NCI-H2196 (cell line): ENCODE data around the gene SLC5A10.
"Not testable (repeated sequence)": the region's sequence is repeated elsewhere in the genome, so short reads cannot be mapped to it uniquely, and the experiment has no call there.

Experiments
- DNase-seq: peaks from one replicate; lab custom pipeline; 2025; ENCODE audit not compliant: unreplicated experiment; lab: John Stamatoyannopoulos, UW

The SLC5A10 gene

DNA sequence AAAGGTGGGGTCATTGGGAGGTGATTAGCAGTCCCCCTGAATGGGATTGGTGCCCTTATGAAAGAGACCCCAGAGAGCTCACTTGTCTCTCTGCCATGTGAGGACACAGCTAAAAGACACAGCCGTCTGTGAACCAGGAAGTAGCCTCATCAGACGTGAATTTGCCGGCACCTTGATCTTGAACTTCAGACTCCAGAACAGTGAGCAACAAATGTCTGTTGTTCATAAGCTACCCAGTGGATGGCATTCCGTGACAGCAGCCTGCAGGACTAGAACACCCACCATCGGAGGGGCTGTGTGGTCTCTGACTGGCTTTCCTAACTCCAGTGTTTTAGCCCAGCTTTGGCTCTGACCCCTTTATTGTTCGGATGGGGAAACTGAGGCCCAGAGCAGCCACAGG, 85.6 kb downstream of the SLC5A10 start:
- not testable (repeated sequence) for DNase-seq

DNA sequence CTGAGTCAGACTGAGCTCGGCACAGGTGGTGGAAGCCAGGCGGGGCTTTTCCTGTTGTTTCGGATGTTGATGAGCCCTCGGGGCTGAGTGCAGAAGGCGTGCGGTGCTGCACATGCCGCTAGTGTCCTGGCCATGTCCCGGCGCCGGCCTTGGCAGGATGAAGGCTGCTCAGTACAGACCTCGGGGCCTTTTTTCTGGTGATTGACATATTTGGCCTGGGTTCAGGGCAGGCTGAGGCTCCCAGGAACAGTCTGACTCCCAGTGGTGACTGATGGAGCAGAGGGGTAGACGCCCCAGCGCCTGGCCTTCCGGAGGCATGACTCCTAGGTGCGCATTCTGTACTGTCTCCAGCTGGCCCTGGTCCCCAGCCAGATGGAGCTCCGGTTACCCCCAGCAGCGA, 86.0 kb downstream of the SLC5A10 start:
- DNase-seq = not testable (repeated sequence)

DNA sequence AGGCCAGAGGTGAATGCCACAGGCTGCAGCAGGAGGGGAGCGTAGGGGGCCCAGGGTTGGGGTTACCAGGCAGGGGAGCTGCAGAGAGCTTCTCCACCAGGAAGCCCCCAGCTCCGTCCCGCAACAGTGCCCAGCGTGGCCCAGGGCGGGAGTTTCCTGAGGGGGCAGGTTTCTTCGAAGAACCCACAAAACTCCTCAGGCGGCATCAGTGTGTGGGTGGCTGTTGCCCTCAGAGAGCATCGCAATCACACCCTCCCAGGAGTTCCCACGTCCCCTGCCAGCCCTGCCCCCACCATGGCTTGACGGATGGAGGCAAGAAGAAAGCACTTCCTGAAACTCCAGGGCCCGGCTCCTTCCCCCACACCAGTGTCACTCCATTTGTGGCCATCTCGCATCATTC, 86.8 kb downstream of the SLC5A10 start:
- DNase-seq = not testable (repeated sequence)

DNA sequence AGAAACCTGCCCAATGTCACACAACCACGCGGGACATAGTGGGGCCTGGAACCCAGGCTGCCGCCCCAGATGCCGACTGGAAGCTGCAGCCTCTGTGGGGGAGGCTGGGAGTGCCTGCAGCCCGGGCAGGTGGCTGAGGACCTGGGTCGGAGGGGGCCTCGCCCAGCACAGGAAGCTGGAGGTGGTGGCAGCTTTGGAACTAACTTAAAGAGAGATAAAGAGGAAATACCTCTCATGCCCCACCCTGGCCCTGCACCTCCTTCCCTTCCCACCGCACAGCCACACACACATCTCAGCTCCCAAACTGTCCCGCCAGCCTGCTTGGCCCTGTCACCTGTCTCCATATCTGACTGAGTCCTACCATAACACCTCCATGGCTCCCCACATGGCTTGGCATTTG, 88.4 kb downstream of the SLC5A10 start:
- not testable (repeated sequence) for DNase-seq

DNA sequence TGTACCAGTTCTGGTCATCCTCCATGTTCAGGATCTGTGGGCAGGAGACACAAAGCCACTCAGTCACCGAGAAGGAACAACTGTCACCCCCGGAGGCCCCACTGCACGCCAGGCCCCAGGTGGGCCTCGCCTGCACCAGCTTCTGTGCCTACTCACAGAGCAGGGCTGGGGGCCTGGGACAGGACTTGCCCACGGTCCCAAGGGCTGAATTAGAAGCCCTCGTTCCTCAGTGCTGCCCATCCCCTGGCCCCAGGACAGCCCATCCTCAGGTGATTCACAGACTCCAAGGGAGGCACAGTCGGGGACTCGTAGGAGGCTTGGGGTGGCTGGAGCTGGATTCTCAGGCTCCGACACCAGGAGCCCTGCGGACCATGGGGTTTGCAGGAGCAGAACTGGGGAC, 89.9 kb downstream of the SLC5A10 start:
- DNase-seq = not testable (repeated sequence)

DNA sequence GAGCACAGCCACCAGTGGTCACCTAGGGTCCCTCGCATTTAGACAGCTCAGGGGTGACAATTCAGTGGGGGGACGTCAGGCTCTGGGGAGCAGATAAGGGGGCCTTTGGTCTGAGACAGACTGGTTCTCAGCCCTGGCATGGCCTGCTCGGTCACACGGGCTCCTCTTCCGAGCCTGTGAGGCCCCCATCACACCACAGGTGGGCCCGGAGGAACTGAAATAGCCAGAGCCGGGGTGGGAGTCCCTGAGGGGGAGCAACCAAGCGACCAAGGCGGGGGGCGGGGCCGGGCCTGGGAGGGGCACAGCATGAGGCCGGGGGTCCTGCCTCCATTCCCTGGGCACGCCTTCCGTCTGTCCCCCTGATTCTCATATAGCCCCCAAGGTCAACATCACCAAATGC, 90.4 kb downstream of the SLC5A10 start:
- not testable (repeated sequence) for DNase-seq

DNA sequence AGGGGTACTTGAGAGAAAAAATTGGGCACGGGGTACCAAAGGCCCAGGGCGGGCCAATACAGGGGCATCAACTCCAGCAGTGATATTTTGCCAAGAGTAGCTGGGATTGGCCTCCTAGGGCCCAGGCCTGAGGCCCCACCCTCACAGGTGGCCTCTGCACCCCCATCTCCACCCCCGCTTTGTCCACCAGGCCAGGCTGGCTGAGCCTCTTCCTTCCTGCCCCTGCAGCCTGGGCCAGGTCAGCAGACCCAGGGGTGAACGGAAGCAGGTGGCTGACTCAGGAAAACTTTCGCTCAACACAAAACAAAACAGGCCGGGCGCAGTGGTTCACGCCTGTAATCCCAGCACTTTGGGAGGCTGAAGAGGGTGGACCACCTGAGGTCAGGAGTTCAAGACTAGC, 91.1 kb downstream of the SLC5A10 start:
- not testable (repeated sequence) for DNase-seq

DNA sequence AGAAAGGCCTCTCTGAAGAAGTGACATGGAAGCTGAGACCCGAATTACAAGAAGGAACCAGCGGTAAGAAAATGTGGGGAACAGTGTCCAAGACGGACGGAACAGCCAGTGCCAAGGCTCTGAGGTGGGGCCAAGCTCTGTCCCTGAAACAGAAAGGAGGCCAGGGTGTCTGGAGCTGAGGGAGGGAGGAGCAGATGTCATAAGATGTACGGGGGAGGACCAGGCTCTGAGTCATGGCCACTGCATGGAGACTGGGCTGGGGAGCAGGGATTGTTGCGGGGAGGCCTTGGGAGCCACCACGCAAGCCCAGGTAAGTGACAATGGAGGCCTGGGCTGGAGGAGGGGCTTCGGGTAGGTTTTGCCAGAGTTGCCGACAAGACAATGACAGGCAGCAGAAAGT, 92.7 kb downstream of the SLC5A10 start:
- DNase-seq = not testable (repeated sequence)

DNA sequence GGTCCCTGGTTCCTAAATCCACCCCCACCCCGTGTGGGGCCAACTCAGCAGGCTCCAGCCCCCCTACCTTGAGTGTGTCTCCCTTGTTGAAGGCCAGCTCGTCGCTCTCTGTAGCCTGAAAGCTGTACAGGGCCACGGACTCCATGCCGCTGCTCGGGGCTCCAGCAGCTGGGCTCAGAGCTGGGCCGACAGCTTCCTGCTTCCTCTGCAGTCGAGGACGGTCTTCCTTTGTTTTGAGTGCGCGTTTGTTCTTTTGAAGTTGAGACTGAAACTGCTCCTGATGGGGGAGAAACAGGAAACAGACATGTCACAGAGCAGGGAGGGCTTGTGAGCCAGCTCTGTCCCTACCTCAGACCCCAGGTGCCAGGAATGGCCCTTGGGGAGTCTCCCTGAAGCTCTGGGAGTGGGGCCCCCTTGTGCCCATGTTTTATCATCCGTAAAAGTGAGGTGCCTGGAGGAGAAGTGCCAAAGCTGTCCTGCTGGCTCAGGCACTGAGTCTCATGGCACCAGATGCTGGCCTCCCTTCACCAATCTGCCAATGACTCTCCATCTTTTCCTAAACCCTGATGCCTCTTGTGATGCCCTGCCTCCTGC, 94.9 kb downstream of the SLC5A10 start, which contains the start of gene GRAP:
GRAP (minus strand) TSS at position 176 of the 594 bp plus-strand sequence; CDS start at position 145, 31 bp downstream.
- not testable (repeated sequence) for DNase-seq

DNA sequence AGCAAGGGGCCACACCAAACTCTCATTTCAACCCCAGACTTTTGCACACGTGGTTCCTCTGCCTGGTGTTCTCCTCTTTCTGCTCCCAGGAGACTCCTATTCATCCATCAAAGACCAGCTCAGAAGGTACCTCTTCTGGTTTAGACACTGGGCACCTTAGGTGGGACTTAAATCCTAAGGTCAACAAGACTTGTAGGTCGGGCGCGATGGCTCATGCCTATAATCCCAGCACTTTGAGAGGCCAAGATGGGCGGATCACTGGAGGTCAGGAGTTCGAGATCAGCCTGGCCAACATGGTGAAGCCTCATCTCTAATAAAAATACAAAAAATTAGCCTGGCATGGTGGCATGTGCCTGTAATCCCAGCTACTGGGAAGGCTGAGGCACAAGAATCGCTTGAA, 95.5 kb downstream of the SLC5A10 start:
- not testable (repeated sequence) for DNase-seq

DNA sequence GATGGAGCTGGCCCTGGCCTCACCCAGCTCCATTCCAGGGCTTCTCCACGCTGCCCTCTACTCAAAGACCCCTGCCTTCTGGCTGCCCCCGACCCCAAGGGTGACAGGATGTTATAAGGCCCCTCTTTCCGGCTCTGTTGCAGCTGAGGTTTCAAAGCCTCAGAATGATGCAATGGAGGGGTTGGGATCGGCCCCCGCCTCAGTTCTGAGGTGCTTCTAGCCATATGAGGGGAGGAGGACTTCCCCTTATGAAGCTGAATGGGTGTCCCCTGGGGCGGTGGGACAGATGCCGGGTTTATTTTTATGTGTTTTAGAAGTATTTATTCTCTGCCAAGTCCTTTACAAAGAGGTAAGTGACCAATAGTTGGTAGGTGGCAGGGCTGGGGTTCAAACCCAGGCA, 96.9 kb downstream of the SLC5A10 start:
- DNase-seq = not testable (repeated sequence)

DNA sequence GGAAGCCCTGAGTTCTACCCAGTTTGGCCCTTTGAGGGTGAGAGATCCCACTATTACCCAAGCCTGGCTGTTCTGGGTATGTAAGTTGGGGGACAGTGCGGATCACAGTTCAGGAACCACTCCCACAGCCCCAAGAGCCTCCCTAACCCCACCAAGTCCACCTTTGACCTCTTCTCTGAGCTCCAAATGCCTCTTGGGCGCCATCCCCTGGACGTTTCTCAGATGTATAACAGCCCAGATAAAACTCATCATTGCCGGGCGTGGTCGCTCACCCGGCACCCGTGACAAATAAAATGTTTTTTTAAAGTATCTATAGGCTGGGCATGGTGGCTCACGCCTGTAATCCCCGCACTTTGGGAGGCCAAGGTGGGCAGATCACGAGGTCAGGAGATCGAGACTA, 103.5 kb downstream of the SLC5A10 start:
- DNase-seq = not testable (repeated sequence)

DNA sequence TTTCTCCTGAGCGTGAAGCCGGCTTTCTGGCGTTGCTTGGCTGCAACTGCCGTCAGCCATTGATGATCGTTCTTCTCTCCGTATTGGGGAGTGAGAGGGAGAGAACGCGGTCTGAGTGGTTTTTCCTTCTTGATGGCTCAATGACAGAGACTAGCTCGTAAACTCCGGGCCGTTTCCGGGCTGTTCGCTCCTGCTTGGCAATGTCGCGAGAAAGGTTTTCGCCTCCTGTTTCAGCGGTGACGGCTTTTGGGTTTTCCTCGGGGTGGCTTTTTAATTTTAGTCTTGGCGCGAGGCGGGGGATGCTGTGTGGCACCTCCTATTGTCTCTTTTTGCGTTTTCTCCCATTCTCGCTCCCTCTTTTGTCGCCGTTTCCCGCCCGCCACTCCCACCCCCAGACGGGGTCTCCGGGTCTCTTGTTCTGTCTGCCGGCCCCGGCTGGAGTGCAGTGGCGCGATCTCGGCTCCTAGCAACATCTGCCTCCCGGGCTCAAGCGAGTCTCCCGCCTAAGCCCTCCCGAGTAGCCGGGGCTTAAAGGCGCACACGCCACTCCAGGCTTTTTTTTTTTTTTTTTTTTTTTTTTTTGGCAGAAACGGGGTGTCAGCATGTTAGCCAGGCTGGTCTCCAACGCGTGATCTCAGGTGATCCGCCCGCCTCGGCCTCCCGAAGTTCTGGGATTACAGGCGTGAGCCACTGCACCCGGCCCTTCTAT, 110.2 kb downstream of the SLC5A10 start:
- not testable (repeated sequence) for DNase-seq

DNA sequence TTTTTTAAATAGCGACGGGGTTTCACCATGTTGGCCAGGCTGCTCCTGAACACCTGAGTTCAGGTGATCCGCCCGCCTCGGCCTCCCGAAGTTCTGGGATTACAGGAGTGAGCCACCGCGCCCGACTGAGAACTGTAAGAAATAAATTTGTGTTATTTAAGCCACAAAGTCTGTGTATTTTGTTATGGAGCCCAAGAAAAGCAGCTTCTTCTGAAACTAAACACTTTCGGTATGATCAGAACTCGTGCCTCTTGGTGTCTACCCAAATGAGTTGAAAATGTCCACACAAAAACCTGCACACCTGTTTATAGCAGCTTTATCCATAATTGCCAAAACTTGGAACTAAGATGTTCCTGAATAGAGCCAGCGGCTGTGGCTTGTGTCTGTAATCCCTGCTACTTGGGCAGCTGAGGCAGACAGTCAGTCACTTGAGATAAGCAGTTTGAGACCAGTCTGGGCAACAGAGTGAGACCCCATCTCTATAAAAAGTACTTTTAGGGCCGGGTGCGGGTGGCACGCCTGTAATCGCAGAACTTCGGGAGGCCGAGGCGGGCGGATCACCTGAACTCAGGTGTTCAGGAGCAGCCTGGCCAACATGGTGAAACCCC, 110.9 kb downstream of the SLC5A10 start:
- DNase-seq = not testable (repeated sequence)

DNA sequence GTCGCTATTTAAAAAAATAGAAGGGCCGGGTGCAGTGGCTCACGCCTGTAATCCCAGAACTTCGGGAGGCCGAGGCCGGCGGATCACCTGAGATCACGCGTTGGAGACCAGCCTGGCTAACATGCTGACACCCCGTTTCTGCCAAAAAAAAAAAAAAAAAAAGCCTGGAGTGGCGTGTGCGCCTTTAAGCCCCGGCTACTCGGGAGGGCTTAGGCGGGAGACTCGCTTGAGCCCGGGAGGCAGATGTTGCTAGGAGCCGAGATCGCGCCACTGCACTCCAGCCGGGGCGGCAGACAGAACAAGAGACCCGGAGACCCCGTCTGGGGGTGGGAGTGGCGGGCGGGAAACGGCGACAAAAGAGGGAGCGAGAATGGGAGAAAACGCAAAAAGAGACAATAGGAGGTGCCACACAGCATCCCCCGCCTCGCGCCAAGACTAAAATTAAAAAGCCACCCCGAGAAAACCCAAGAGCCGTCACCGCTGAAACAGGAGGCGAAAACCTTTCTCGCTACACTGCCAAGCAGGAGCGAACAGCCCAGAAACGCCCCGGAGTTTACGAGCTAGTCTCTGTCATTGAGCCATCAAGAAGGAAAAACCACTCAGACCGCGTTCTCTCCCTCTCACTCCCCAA, 111.5 kb downstream of the SLC5A10 start:
- not testable (repeated sequence) for DNase-seq

DNA sequence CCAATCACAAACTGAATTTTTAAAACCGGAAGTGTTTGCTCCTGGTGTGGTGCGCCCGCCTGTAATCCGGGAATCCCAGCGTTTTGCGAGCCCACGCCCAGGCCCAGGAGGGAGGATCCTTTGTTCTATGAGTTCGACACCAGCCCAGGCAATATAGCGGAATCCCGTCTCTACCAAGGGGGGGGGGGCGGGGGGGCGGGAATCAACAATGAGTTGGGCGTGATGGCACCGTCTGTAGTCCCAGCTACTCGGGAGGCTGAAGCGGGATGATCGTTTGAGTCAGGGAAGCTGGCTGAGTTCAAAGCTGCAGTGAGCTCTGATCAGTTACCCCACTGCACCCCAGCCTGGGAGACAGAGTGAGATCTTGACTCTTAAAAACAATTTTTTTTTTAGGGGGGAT, 112.4 kb downstream of the SLC5A10 start:
- not testable (repeated sequence) for DNase-seq

DNA sequence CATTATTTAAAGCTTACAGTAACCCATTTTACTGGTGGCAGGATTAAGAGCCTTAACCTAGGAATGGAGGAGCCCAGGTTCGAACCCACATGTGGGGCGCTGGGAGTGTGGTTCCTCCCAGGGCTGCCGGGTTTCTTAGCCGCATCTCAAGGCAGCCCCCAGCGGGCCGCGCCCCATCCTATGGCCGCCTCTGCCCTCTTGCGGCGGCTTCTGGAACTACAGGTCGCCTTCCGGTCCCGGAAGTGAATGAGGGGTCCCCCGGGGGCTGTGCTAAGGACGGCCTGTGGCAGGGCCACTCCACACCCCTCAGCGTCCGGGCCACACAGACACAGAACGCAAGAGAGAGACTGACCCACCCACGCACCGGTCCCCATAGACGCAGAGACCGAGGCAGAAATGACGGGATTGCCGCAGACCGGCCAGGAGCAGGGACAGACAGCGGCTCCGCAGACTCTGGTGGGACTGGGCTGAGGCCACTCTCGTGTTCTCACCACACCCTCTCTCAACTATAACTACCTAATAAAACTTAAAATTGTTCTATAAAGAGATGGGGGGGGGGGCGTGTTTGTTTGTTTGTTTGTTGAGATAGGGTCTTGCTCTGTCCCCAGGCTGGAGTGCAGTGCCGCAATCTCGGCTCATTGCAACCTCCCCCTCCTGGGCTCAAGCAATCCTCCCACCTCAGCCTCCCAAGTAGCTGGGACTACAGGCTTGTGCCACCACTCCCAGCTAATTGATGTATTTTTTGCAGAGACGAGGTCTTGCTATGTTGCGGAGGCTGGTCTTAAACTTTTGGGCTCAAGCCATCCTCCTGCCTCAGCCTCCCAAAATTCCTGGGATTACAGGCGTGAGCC, 118.6 kb downstream of the SLC5A10 start:
- not testable (repeated sequence) for DNase-seq
